ENCODE data around the gene NQO2. TPM values are rescaled to one million over a fixed set of nuclear protein-coding genes. Genes with fewer than 3 reads are reported as not detected.

NQO2 gene
- total and polyA plus RNA-seq, 2 of the 13 experiments (the other 11 are each of a cell fraction or from before 2014, with no cell fraction given) = 32.2 to 56.5 TPM

DNA sequence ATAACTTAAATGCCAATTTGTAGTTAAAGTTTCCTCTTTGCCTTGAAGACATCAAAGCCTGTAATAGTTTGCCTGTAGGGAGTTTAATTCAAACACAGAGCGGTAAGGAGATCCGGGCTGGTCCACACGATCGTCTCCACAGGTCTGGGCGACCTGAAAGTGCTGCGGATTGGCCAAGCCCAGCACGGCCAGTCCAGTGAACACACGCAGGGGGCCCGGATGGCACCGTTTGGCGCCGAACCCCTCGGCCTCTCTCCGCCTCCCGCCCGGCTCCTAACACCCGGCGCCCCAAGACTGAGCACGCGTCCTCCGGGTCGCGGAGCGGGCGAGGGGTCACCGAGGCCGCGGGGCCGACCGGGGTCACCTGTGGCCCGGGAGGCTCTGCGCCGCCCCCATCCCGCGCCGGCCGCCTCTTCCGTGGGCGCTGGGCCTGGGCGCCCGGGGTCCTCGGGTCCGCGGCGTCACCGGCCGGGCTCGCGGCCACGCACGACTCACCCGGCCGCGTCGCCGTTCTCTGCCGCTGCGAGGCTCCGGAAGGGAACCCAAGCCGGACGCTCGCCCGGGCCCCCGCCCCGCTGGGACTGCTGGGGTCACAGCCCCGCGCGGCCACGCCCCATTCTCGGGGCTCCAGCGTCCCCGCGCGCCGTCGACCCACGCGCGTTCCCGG is 28.8 kb upstream of the NQO2 start (continued):
- TF ChIP-seq KDM4B (CRISPR knock-in tag; IDR thresholded peaks at IDR 0.05) (no peak), AFF4 (CRISPR knock-in tag; IDR thresholded peaks at IDR 0.05) (no peak), SAFB2 (CRISPR knock-in tag; IDR thresholded peaks at IDR 0.05; ENCODE audit: borderline replicate concordance, low read depth) (no peak; the same call in 1 of the 2 replicates), KDM2A (CRISPR knock-in tag; IDR thresholded peaks at IDR 0.05; ENCODE audit: borderline replicate concordance, low read depth) (peak; percentile 20; the same call in 1 of the 2 replicates), POGZ (CRISPR knock-in tag; IDR thresholded peaks at IDR 0.05) (no peak), HNF4G (IDR thresholded peaks at IDR 0.05; ENCODE audit: borderline replicate concordance, low read depth, low read length) (no peak), HNF4G (CRISPR knock-in tag; IDR thresholded peaks at IDR 0.05; ENCODE audit: borderline replicate concordance, low read depth) (no peak; the same call in 1 of the 2 replicates), ZFP36L1 (CRISPR knock-in tag; IDR thresholded peaks at IDR 0.05) (no peak), ZNF225 (CRISPR knock-in tag; IDR thresholded peaks at IDR 0.05) (no peak), TRIM22 (IDR thresholded peaks at IDR 0.05) (no peak), SRF (IDR thresholded peaks at IDR 0.05; ENCODE audit: low read depth, low read length) (no peak), ZNF484 (CRISPR knock-in tag; IDR thresholded peaks at IDR 0.05; ENCODE audit: borderline replicate concordance, low read depth) (no peak), RFX3 (CRISPR knock-in tag; IDR thresholded peaks at IDR 0.05) (no peak), STAG1 (CRISPR knock-in tag; IDR thresholded peaks at IDR 0.05) (no peak), NCOA5 (CRISPR knock-in tag; IDR thresholded peaks at IDR 0.05) (no peak), ZNF563 (CRISPR knock-in tag; IDR thresholded peaks at IDR 0.05) (peak; percentile 78), ZMYM3 (CRISPR knock-in tag; IDR thresholded peaks at IDR 0.05) (no peak), TFAP4 (IDR thresholded peaks at IDR 0.05; ENCODE audit: borderline replicate concordance, low read depth) (no peak), ZNF879 (CRISPR knock-in tag; IDR thresholded peaks at IDR 0.05) (peak; percentile 55; the same call in 1 of the 2 replicates), DNMT1 (CRISPR knock-in tag; IDR thresholded peaks at IDR 0.05) (no peak), SOX5 (CRISPR knock-in tag; IDR thresholded peaks at IDR 0.05; ENCODE audit: borderline replicate concordance) (no peak), YY1 (IDR thresholded peaks at IDR 0.05; ENCODE audit: insufficient read depth, insufficient replicate concordance, low read depth, low read length) (peak; percentile 31), ZFP41 (CRISPR knock-in tag; IDR thresholded peaks at IDR 0.05; ENCODE audit: borderline replicate concordance) (no peak), PCBP1 (IDR thresholded peaks at IDR 0.05; ENCODE audit: borderline replicate concordance, low read depth, low read length) (no peak), ZNF180 (CRISPR knock-in tag; IDR thresholded peaks at IDR 0.05; ENCODE audit: borderline replicate concordance, low read depth) (no peak), ZNF382 (CRISPR knock-in tag; IDR thresholded peaks at IDR 0.05; ENCODE audit: borderline replicate concordance) (no peak), TMF1 (CRISPR knock-in tag; IDR thresholded peaks at IDR 0.05; ENCODE audit: low read depth) (no peak; the same call in 1 of the 2 replicates)
